ENCODE data around the gene CST4. TPM values are rescaled to one million over a fixed set of nuclear protein-coding genes. Genes with fewer than 3 reads are reported as not detected.
A peak's percentile ranks its signal among the peaks of the same experiment; 100 is the strongest.
"Not testable (repeated sequence)": the region's sequence is repeated elsewhere in the genome, so short reads cannot be mapped to it uniquely, and the experiment has no call there.

The CST4 gene
- total and polyA plus RNA-seq, 10 of the 15 experiments (the other 5 are each of a cell fraction or from before 2014, with no cell fraction given) = not detected

GRCh38 chr20:23725102-23725501, 36.3 kb upstream of the CST4 start:
- CTCF ChIA-PET = no interaction called here
- Histone ChIP-seq H3K4me1 (ENCODE audit: control insufficient read depth, insufficient read depth, low read length) (no peaks in the 10 kb centered on the region), H3K36me3 (ENCODE audit: control insufficient read depth in 2 of 2, insufficient read depth in 2 of 2, low read length in 1 of 2) (no peaks in the 10 kb centered on the region), H3K4me2 (ENCODE audit: control insufficient read depth, insufficient read depth) (no peak overlapping the region), H3K27ac (ENCODE audit: control insufficient read depth, insufficient read depth) (no peak overlapping the region), H3K9me3 (replicated peaks; ENCODE audit: control insufficient read depth, insufficient read depth, low read length) (no peaks in the 10 kb centered on the region), H3K27me3 (replicated peaks in 1 of 2; ENCODE audit: control insufficient read depth in 2 of 2, insufficient read depth in 2 of 2, low read length in 1 of 2) (no peaks in the 10 kb centered on the region; a peak in 1 of 4 replicates), H3K9ac (ENCODE audit: control insufficient read depth, insufficient read depth, low read length) (no peak overlapping the region), H3K4me3 (no peak overlapping the region), H4K20me1 (ENCODE audit: control insufficient read depth, insufficient read depth) (no peaks in the 10 kb centered on the region), H3K79me2 (ENCODE audit: control insufficient read depth, insufficient read depth, low read length) (no peaks in the 10 kb centered on the region), H2AFZ (ENCODE audit: control insufficient read depth, low read depth, low read length) (no peak overlapping the region)
- BruUV-seq (replicated peaks) = no TSS peak
- SMC1A ChIA-PET (ENCODE audit: uncharacterized antibody, unreplicated experiment) = no interaction called here
- ATAC-seq (no peak), DNase-seq (ENCODE audit: low read depth, low spot score) (no peak), FAIRE-seq (no peak)
- WGBS (ENCODE audit: insufficient coverage, insufficient replicate concordance, low lambda C conversion rate, missing lambda C conversion rate) = 21% methylated on average over 3 of the region's 3 CpGs
- intact Hi-C loops (cut with micrococcal nuclease; ENCODE audit: unreplicated experiment) (no loop called here), in situ Hi-C loops (cut with MboI) (no loop called here)
- POLR2A ChIA-PET = no interaction called here
- RAD21 ChIA-PET (ENCODE audit: unreplicated experiment) = no interaction called here
- TF ChIP-seq STAT3 (IDR thresholded peaks at IDR 0.05; ENCODE audit: low read depth, low read length) (no peak), IKZF1 (conservative IDR thresholded peaks at IDR 0.05) (no peak), POLR2AphosphoS5 (IDR thresholded peaks at IDR 0.05; ENCODE audit: low read length) (no peak), TBL1XR1 (IDR thresholded peaks at IDR 0.05; ENCODE audit: low read depth, low read length) (no peak), IRF4 (IDR thresholded peaks at IDR 0.05; ENCODE audit: low read depth, low read length) (no peak), NR2F1 (conservative IDR thresholded peaks at IDR 0.05) (no peak), BCL11A (IDR thresholded peaks at IDR 0.05; ENCODE audit: low read depth, low read length) (no peak), USF1 (IDR thresholded peaks at IDR 0.05; ENCODE audit: borderline replicate concordance, extremely low read length, insufficient read depth, low read depth, low read length) (no peak)

- RAD21 ChIA-PET (ENCODE audit: unreplicated experiment); H3K36me3 ChIP-seq (ENCODE audit: control insufficient read depth in 2 of 2, insufficient read depth in 2 of 2, low read length in 1 of 2); H3K79me2 ChIP-seq (ENCODE audit: control insufficient read depth, insufficient read depth, low read length); in situ Hi-C loops (cut with MboI); SMC1A ChIA-PET (ENCODE audit: uncharacterized antibody, unreplicated experiment); BruUV-seq (replicated peaks); H3K9ac ChIP-seq (ENCODE audit: control insufficient read depth, insufficient read depth, low read length); H2AFZ ChIP-seq (ENCODE audit: control insufficient read depth, low read depth, low read length); H3K27me3 ChIP-seq (replicated peaks in 1 of 2; ENCODE audit: control insufficient read depth in 2 of 2, insufficient read depth in 2 of 2, low read length in 1 of 2); H3K9me3 ChIP-seq (replicated peaks; ENCODE audit: control insufficient read depth, insufficient read depth, low read length); H3K4me2 ChIP-seq (ENCODE audit: control insufficient read depth, insufficient read depth); CTCF ChIA-PET; DNase-seq (ENCODE audit: low read depth, low spot score); H3K27ac ChIP-seq (ENCODE audit: control insufficient read depth, insufficient read depth); H3K4me1 ChIP-seq (ENCODE audit: control insufficient read depth, insufficient read depth, low read length); POLR2A ChIA-PET; H4K20me1 ChIP-seq (ENCODE audit: control insufficient read depth, insufficient read depth); intact Hi-C loops (cut with micrococcal nuclease; ENCODE audit: unreplicated experiment); H3K4me3 ChIP-seq: not testable (repeated sequence)
- 10% methylated on average over 2 of the region's 2 CpGs for WGBS (ENCODE audit: insufficient coverage, insufficient replicate concordance, low lambda C conversion rate, missing lambda C conversion rate)
- peak; percentile 82 for FAIRE-seq
- peak; percentile 16 to 55 (median 45); a peak in 5 of 6 replicates for TF ChIP-seq CTCF (IDR thresholded peaks at IDR 0.05 in 2 of 3, conservative IDR thresholded peaks at IDR 0.05 in 1 of 3; ENCODE audit: control insufficient read depth in 2 of 3, extremely low read depth in 1 of 3, insufficient read depth in 1 of 3, low read depth in 3 of 3, low read length in 3 of 3)
- peak; percentile 94 for ATAC-seq
Observed at GRCh38 chr20:23723659-23724307, 34.9 kb upstream of the CST4 start.

- H3K4me1 ChIP-seq (ENCODE audit: control insufficient read depth, insufficient read depth, low read length); H3K27me3 ChIP-seq (replicated peaks in 1 of 2; ENCODE audit: control insufficient read depth in 2 of 2, insufficient read depth in 2 of 2, low read length in 1 of 2); H3K27ac ChIP-seq (ENCODE audit: control insufficient read depth, insufficient read depth); H3K9me3 ChIP-seq (replicated peaks; ENCODE audit: control insufficient read depth, insufficient read depth, low read length); H3K4me3 ChIP-seq; FAIRE-seq; RAD21 ChIA-PET (ENCODE audit: unreplicated experiment); H3K79me2 ChIP-seq (ENCODE audit: control insufficient read depth, insufficient read depth, low read length); ATAC-seq; H4K20me1 ChIP-seq (ENCODE audit: control insufficient read depth, insufficient read depth); intact Hi-C loops (cut with micrococcal nuclease; ENCODE audit: unreplicated experiment); in situ Hi-C loops (cut with MboI); SMC1A ChIA-PET (ENCODE audit: uncharacterized antibody, unreplicated experiment); H3K4me2 ChIP-seq (ENCODE audit: control insufficient read depth, insufficient read depth); H3K9ac ChIP-seq (ENCODE audit: control insufficient read depth, insufficient read depth, low read length); POLR2A ChIA-PET; H3K36me3 ChIP-seq (ENCODE audit: control insufficient read depth in 2 of 2, insufficient read depth in 2 of 2, low read length in 1 of 2); DNase-seq (ENCODE audit: low read depth, low spot score); CTCF ChIA-PET; H2AFZ ChIP-seq (ENCODE audit: control insufficient read depth, low read depth, low read length); BruUV-seq (replicated peaks): not testable (repeated sequence)
- 33% methylated on average over 5 of the region's 5 CpGs for WGBS (ENCODE audit: insufficient coverage, insufficient replicate concordance, low lambda C conversion rate, missing lambda C conversion rate)
Observed at GRCh38 chr20:23722851-23723250, 34.0 kb upstream of the CST4 start.

All from GM12878 (cell line).